Ramos (cell line): ENCODE results near the gene TMEM256.

Experiments used
- in situ Hi-C: fragments of 300-500 bp; cut with MboI; formaldehyde crosslinking; loops from one replicate; pipeline ENCODE4 v1.14.3; 2022; ENCODE audit warnings: low sequenced_read_pairs; ENCODE audit not compliant: unreplicated experiment

The TMEM256 gene

DNA sequence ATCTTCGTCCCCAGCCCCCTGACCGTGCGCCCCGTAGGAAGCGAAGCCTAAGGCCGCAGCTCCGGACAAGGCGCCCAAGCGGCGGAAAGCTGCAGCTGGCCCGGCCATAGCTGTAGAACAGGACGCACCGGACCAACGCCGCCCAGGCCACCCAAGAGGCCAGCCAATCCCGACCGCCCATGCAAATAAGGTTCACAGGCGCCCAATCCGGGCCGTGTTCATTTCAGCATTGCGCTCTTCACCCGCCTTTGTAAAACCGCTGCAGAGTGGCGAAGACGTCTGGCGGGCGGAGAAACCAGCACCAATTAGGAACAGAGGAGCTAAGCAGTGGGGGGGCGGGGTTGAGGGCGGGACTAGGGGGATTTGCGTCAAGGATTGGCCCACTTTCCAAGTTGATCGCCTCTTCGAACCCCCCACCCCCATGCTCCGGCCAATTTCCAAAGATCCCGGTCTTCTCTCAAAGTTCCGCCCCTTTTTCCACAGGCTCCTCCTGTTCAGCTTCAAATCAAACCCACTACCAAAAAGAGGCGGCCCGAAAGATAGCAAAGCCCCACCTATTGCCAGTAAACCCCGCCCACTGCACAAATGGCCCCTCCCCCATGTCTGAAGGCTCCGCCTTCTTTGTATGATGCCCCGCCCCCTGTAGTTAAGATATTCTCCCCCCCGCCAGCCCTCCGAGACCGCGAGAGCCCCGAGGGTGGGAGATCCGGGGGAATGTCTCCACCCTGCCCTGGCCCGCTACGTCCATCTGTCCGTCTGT, at the start of gene TMEM256:
Gene TMEM256 (minus strand): TSS at position 121 of the 760 bp plus-strand sequence. CDS start 13 bp downstream, at position 108.
- in situ Hi-C loops: no loop called here

DNA sequence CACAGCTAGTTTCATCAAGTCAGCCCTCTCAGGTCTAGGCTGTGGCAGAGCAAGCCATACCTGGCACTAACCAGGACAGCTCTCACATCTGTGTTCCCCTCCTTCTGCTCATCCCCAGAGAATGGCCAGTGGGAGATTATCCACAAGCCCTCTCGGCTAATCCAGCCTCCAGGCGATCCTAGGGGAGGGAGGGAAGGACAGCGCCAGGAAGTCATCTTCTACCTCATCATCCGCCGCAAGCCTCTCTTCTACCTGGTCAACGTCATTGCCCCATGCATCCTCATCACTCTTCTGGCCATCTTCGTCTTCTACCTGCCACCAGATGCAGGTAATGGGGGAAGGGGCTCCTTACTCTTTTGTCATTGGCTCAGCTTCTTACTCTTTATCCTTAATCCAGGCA, 44.6 kb upstream of the TMEM256 start:
- in situ Hi-C loops: no loop called here

DNA sequence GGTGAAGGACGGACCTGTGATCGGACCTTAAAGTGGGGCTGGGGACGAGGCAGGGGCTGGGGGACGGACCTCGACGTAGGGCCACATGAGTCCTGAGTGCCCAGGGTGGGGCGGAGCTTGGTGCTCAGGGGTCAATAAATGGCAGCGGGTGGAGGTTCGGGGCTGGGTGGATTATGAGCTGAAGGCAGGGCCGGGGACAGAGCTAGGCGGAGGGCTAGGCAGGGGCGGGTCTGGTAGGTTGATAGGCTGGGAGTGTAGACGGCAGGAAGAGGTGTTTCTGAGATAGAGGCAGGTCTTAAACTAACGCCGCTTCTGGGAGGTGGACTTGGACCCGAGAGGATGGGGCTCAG, 41.7 kb upstream of the TMEM256 start:
- in situ Hi-C loops: no loop called here

- in situ Hi-C loops: no loop called here
These were observed 41.1 kb upstream of the TMEM256 start, which contains the start of gene CHRNB1 for GRCh38 chr17:7444682-7445618. Gene CHRNB1 (plus strand): TSS chr17:7445061. CDS start chr17:7445128, 67 bp downstream.

DNA sequence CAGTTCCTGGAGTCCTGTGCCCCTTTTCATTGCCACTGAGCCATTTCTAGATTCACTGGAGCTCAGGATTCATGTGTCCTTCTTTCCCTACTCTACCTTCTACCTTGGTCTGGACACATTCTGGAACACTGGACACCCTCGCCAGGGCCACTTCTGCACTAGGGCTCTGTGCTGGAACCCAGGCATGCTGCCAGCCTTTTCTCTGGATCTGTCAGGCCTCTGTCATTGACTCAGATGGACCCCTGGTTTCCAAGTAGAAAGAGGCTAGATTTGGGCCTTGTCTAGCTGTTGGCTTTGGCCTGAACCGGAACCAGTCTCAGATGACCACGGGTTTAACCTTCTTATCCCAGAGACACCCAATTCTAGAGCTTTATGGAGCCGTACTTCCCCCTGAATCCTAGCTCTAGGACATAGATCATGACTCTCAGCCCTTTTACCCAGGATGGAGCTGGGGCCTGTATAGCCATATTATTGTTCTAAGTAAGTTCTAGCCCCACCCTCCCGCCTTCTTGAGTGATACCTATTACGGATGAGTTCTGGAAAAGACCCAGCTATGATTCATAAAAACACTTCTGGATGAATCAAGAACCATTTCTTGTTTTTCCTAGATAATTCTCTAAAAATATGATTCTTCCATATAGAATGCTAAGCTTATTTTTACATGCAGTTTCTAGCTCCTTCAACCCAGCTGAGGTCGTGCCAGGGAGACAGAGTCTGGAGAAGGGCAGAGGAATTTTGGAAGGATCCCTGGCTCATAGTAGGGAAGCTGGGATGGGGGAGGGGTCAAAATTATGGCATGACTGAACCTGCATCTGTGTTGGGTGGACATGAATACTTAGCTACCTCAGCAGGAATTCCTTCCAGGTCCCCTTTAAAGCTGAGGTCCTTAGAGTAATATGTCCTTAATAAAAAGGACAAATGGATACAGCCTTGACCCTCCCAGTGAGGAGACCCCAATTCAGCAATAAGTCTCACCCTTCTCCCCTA, 39.9 kb upstream of the TMEM256 start:
- in situ Hi-C loops: no loop called here

DNA sequence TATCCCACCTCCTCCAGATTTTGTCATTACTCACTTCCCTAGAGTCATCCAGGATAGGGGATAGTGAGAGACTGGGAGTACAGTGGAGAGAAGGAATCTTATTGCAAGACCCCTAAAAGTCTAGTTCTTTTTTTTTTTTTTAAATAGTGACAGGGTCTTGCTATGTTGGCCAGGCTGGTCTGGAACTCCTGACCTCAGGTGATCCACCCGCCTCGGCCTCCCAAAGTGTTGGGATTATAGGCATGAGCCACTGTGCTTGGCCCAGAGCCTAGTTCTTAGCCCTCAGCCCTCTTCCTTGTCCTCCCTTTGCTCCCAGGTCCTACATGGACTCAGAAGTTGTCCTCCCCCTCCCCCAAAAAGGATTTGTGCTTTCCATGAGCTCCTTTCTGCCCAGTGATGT, 38.2 kb upstream of the TMEM256 start:
- in situ Hi-C loops: no loop called here

DNA sequence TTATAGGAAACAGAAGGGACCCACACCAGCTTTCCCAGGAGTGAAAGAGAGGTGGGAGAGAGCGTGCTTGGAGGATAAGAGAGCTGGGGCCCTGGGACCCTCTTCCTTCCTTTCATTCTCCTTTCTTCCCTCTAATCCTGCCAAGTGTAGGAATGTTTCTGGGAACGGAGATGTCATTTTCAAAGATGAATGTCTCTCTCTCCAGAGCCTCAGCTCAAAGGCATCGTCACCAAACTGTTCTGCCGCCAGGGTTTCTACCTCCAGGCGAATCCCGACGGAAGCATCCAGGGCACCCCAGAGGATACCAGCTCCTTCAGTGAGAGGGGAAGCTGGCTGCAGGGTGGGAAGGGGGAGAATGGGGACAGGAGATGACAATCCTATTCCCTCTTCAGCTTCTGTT, 37.4 kb upstream of the TMEM256 start:
- in situ Hi-C loops: no loop called here

GRCh38 chr17:7440834-7441195, 36.9 kb upstream of the TMEM256 start:
- in situ Hi-C loops: no loop called here

GRCh38 chr17:7440113-7440833, 36.4 kb upstream of the TMEM256 start:
- in situ Hi-C loops: no loop called here

DNA sequence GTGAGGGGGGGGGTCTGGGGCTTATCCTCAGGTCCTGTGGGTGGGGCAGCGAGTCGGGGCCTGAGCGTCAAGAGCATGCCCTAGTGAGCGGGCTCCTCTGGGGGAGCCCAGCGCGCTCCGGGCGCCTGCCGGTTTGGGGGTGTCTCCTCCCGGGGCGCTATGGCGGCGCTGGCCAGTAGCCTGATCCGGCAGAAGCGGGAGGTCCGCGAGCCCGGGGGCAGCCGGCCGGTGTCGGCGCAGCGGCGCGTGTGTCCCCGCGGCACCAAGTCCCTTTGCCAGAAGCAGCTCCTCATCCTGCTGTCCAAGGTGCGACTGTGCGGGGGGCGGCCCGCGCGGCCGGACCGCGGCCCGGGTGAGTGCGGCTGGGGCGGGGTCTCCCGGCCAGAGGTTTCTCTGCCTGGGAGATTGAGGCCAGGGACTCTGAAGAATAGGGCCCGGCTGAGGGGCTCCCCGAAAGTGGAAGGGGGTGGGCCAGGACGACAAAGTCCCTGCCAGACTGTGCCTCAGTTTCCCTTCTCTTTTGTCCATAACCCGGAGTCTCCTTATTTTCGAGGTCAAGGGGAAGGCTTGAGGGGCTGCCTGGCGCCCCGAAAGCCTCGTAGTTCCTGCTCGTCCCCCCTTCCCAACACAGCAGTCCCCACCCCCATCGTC, 35.7 kb upstream of the TMEM256 start, which contains the start of gene FGF11:
Gene FGF11 (plus strand): TSS at position 51 of the 651 bp plus-strand sequence. CDS start 109 bp downstream, at position 160.
- in situ Hi-C loops: no loop called here

- in situ Hi-C loops: no loop called here
These were observed 35.0 kb upstream of the TMEM256 start for GRCh38 chr17:7438656-7439460.

- in situ Hi-C loops: no loop called here
These were observed 34.2 kb upstream of the TMEM256 start for GRCh38 chr17:7437950-7438614.

GRCh38 chr17:7437369-7437863, 33.5 kb upstream of the TMEM256 start:
- in situ Hi-C loops: no loop called here

GRCh38 chr17:7436556-7437368, 32.9 kb upstream of the TMEM256 start:
- in situ Hi-C loops: no loop called here

- in situ Hi-C loops: no loop called here
These were observed 32.0 kb upstream of the TMEM256 start for GRCh38 chr17:7435676-7436555.

DNA sequence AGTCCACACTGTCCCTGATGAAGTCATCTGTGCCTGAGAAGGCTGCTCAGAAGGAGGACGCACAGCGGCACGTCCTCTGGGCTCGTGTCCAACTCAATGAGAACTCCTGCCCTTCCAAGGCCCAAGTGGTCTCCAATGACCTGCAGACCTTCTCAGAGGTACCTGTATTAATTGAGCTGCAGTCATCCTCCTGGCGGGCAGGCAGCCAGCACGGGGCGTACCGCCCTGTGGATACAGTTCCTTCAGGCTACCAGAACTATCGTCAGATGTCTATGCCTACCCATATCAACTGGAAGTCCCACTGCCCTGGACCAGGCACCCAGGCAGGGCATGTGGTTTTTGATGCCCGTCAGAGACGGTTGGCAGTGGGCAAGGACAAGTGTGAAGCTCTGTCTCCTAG, 28.4 kb upstream of the TMEM256 start:
- in situ Hi-C loops: no loop called here
